Measurements from ENCODE around the gene IFT20. TPM values are rescaled to one million over a fixed set of nuclear protein-coding genes. Genes with fewer than 3 reads are reported as not detected.

The IFT20 gene
- total RNA-seq, 1 experiment from 2014 or later = 21.0 TPM

DNA sequence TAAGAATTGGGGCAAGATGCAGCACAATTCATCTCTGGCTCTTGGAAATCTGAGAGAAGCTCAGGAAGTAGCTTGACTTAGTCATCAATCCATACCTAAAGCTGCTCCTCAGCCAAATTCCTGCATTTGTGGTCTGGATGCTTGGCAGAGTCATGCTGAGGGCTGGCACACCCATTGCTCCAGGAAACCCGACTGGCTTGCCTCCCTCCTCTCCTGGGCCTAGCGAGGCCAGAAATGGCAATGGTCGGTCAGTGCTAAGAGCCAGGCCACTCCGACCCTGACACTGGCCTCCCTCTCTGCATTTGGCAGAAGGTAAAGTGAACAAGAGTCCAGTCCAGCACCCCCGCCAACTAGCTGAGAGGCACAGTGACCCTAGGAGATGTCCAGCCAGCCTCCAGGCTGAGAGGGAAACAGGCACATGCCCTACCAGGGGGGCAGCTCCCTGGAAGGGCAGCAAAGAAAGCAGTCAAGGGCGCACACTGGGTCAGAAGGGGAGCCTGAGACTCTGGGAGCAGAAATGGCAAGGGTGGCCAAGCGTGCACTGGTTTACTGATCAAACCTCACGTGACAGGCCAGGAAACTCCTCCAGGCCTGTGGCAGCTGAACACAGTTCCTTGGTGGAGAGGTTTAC lies 12.1 kb upstream of the IFT20 start:
- Histone ChIP-seq H3K79me1 (ENCODE audit: insufficient read depth, low read depth, low read length, poor library complexity, severe bottlenecking) (no peaks in the 10 kb centered on the region), H3K56ac (ENCODE audit: insufficient read length, low read depth, low read length) (no peak overlapping the region), H3K79me2 (ENCODE audit: insufficient read depth, low read length) (no peaks in the 10 kb centered on the region), H4K5ac (ENCODE audit: insufficient read length, low read depth, low read length) (no peak overlapping the region), H3K18ac (ENCODE audit: insufficient read length, low read depth, low read length) (no peak overlapping the region), H3K4ac (ENCODE audit: low read depth, low read length) (no peak overlapping the region), H3K23ac (ENCODE audit: insufficient read length, low read depth, low read length) (no peak overlapping the region), H2BK120ac (ENCODE audit: low read depth, low read length, poor library complexity, severe bottlenecking) (no peak overlapping the region), H3K9ac (ENCODE audit: extremely low read depth, insufficient read length, low read length) (no peak overlapping the region), H3K4me1 (ENCODE audit: insufficient read depth, low read length) (no peaks in the 10 kb centered on the region), H4K8ac (replicated peaks; ENCODE audit: insufficient read length, low read depth, low read length) (no peak overlapping the region), H2AFZ (ENCODE audit: low read length) (no peak overlapping the region), H4K20me1 (ENCODE audit: control insufficient read depth, insufficient read depth, insufficient read length) (no peaks in the 10 kb centered on the region), H2AK5ac (ENCODE audit: insufficient read length, low read length) (no peak overlapping the region), H4K91ac (ENCODE audit: insufficient read length, low read depth, low read length) (no peak overlapping the region), H2BK5ac (ENCODE audit: insufficient read length, low read length) (no peak overlapping the region), H2BK12ac (ENCODE audit: insufficient read length, low read depth, low read length) (no peak overlapping the region), H3K27me3 (ENCODE audit: insufficient read depth, low read length) (no peaks in the 10 kb centered on the region), H3K14ac (ENCODE audit: insufficient read depth, low read length) (no peak overlapping the region), H3K27ac (ENCODE audit: insufficient read length, low read depth, low read length) (no peak overlapping the region), H3K4me2 (ENCODE audit: insufficient read depth, insufficient read length, low read length) (no peak overlapping the region), H3K23me2 (ENCODE audit: insufficient read length, low read depth, low read length, poor library complexity, severe bottlenecking) (no peaks in the 10 kb centered on the region), H3T11ph (ENCODE audit: low read length) (no peak overlapping the region), H2BK20ac (ENCODE audit: low read depth, low read length, poor library complexity, severe bottlenecking) (no peak overlapping the region), H2BK15ac (ENCODE audit: low read depth, low read length) (no peak overlapping the region), H3K9me3 (ENCODE audit: control insufficient read depth, low read depth, low read length) (no peaks in the 10 kb centered on the region)
- Mint-ChIP-seq H3K36me3 (ENCODE audit: insufficient read depth in 1 of 3, low read depth in 3 of 3) (peaks cover 22 to 88% (median 68%) of the 10 kb centered on the region in 3 experiments; a peak in 6 of 7 replicates), H3K4me3 (no peak overlapping the region; a peak in 1 of 5 replicates), H3K4me1 (peaks cover 16 to 17% of the 10 kb centered on the region in 2 experiments), H3K27ac (peak overlapping the region in 2 of 3 experiments; percentile 42 to 76; a peak in 2 of 7 replicates), H3K9me3 (no peaks in the 10 kb centered on the region), H3K27me3 (ENCODE audit: low read depth) (no peaks in the 10 kb centered on the region)
- TF ChIP-seq, protein P1, sequence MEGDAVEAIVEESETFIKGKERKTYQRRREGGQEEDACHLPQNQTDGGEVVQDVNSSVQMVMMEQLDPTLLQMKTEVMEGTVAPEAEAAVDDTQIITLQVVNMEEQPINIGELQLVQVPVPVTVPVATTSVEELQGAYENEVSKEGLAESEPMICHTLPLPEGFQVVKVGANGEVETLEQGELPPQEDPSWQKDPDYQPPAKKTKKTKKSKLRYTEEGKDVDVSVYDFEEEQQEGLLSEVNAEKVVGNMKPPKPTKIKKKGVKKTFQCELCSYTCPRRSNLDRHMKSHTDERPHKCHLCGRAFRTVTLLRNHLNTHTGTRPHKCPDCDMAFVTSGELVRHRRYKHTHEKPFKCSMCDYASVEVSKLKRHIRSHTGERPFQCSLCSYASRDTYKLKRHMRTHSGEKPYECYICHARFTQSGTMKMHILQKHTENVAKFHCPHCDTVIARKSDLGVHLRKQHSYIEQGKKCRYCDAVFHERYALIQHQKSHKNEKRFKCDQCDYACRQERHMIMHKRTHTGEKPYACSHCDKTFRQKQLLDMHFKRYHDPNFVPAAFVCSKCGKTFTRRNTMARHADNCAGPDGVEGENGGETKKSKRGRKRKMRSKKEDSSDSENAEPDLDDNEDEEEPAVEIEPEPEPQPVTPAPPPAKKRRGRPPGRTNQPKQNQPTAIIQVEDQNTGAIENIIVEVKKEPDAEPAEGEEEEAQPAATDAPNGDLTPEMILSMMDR (conservative IDR thresholded peaks at IDR 0.05) = no peak
- peak; percentile 39 for DNase-seq
- no CpG with 5 or more reads among the region's 8 CpGs for WGBS (ENCODE audit: extremely low coverage, insufficient read length, low lambda C conversion rate)
